PC-3 (cell line): ENCODE measurements around the gene SLCO1C1.

Source experiments
- EZH2 ChIP-seq: fragments of 300-600 bp; sonication (generic); IDR thresholded peaks from one replicate; pipeline ENCODE4 v1.6.1; 2017; ENCODE audit warnings: antibody characterized with exemption, mild to moderate bottlenecking, low read length; ENCODE audit not compliant: unreplicated experiment
- EZH2phosphoT487 ChIP-seq: fragments of 300-600 bp; sonication (generic); IDR thresholded peaks from 2 replicates; pipeline ENCODE4 v1.6.1; 2018; ENCODE audit warnings: mild to moderate bottlenecking, antibody characterized with exemption, low read length, borderline replicate concordance
- TF ChIP-seq, protein P1 (sequence below): fragments of 300-600 bp; sonication (generic); conservative IDR thresholded peaks from 2 replicates; pipeline ENCODE4 v1.5.1; 2017; ENCODE audit warnings: antibody characterized with exemption, low read depth, mild to moderate bottlenecking, low read length

DNA sequence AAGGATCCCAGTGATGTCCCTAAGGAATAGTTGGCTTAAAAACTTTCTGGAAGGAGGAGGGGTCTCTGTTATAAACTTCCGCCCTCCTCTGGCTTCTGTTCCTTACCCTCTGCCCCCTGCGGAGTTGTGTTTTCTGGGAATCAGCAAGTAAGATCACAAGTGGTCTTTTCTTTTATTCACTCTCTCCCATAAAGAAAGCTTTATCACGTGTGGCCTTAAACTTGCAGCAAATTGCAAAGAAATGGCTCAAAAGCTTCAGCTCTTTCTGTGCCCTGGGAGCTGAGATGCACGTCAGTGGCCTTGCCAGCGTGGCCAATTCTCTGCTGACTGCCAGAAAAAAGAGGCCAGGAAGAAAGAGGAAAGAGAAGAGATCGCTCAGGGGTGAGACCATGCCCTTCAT, at the start of gene SLCO1C1:
- TF ChIP-seq, protein P1, sequence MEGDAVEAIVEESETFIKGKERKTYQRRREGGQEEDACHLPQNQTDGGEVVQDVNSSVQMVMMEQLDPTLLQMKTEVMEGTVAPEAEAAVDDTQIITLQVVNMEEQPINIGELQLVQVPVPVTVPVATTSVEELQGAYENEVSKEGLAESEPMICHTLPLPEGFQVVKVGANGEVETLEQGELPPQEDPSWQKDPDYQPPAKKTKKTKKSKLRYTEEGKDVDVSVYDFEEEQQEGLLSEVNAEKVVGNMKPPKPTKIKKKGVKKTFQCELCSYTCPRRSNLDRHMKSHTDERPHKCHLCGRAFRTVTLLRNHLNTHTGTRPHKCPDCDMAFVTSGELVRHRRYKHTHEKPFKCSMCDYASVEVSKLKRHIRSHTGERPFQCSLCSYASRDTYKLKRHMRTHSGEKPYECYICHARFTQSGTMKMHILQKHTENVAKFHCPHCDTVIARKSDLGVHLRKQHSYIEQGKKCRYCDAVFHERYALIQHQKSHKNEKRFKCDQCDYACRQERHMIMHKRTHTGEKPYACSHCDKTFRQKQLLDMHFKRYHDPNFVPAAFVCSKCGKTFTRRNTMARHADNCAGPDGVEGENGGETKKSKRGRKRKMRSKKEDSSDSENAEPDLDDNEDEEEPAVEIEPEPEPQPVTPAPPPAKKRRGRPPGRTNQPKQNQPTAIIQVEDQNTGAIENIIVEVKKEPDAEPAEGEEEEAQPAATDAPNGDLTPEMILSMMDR: no peak
- TF ChIP-seq EZH2 (no peak), EZH2phosphoT487 (no peak)
